HCT116 (cell line): ENCODE measurements around the gene MDP1. TPM values are rescaled to one million over a fixed set of nuclear protein-coding genes. Genes with fewer than 3 reads are reported as not detected.

Source experiments
- ATAC-seq: fragments of 200-7000 bp; cut with Tn5 transposase; 2 replicates; pipeline ENCODE4 v1.9.1; 2020; ENCODE audit warnings: mild to moderate bottlenecking, moderate library complexity
- BruUV-seq: library from RNA; stranded (reverse); fragments of 400-500 nt; replicated peaks from 2 replicates; lab custom pipeline; 2021; lab: Mats Ljungman, UMichigan
- CTCF ChIA-PET: fragments of 300-600 bp; sonication (Branson Sonifier 250); formaldehyde crosslinking; loops from one replicate; lab custom pipeline; 2021; ENCODE audit warnings: antibody characterized with exemption; lab: Charles Lee
- POLR2A ChIA-PET: fragments of 300-600, 350-600 bp; sonication (Branson Sonifier 250); formaldehyde crosslinking; loops from one replicate; lab custom pipeline; 2021; ENCODE audit warnings: antibody characterized with exemption; lab: Charles Lee
- RAD21 ChIA-PET, 2 experiments: fragments of 300-600 bp; sonication (Branson Sonifier 250); formaldehyde crosslinking; loops; one replicate each; lab custom pipeline; 2023; ENCODE audit warnings: low total read pairs in 2 of 2; ENCODE audit not compliant: uncharacterized antibody in 2 of 2, unreplicated experiment in 2 of 2, low non-redundant PET in 1 of 2; lab: Charles Lee
- DNase-seq: peaks from one replicate; pipeline ENCODE4 v3.0.0-alpha.2; 2010; ENCODE audit warnings: low read depth, low spot score
- H2AFZ ChIP-seq: fragments of 200-600 bp; shearing (Covaris generic), sonication (generic); 2 replicates; pipeline ENCODE4 v1.6.1; 2017; ENCODE audit warnings: low read depth, mixed run types, mixed read lengths, antibody characterized with exemption, low read length; ENCODE audit not compliant: poor library complexity, severe bottlenecking
- H3K27ac ChIP-seq: 2 replicates; pipeline ENCODE4 v1.5.1; 2012; ENCODE audit warnings: low read depth, low read length
- H3K27me3 ChIP-seq: fragments of 200-600 bp; sonication (generic); 2 replicates; pipeline ENCODE4 v1.6.1; 2016; ENCODE audit warnings: mixed run types, low read length, mixed read lengths; ENCODE audit not compliant: insufficient read depth
- H3K36me3 ChIP-seq, 2 experiments: fragments of 200-500 bp in 1 of 2; fragments of 200-600 bp in 1 of 2; sonication (Bioruptor generic) in 1 of 2; sonication (generic) in 1 of 2; 2 replicates each; pipeline versions ENCODE4 v1.5.1 to v1.6.1; 2014 to 2016; ENCODE audit warnings: low read length in 2 of 2, inconsistent platforms in 1 of 2, mixed read lengths in 1 of 2, mixed run types in 1 of 2; ENCODE audit not compliant: insufficient read depth in 2 of 2, control insufficient read depth in 1 of 2
- H3K4me1 ChIP-seq, 2 experiments: fragments of 200-600 bp in 1 of 2; sonication (generic) in 1 of 2; 2 replicates each; pipeline versions ENCODE4 v1.5.1 to v1.6.1; 2012 to 2017; ENCODE audit warnings: low read length in 2 of 2, inconsistent platforms in 1 of 2, mild to moderate bottlenecking in 1 of 2, mixed read lengths in 1 of 2, mixed run types in 1 of 2, moderate library complexity in 1 of 2; ENCODE audit not compliant: insufficient read depth in 2 of 2, control insufficient read depth in 1 of 2
- H3K4me2 ChIP-seq: fragments of 200-600 bp; sonication (generic); 2 replicates; pipeline ENCODE4 v1.6.1; 2017; ENCODE audit warnings: mixed run types, low read length, mixed read lengths
- H3K4me3 ChIP-seq, 2 experiments: fragments of 200-600 bp in 1 of 2; sonication (generic) in 1 of 2; replicated peaks in 1 of 2; 2 replicates each; pipeline ENCODE4 v1.5.1; 2011 to 2016; ENCODE audit warnings: low read length in 2 of 2, control low read depth in 1 of 2, low read depth in 1 of 2, mild to moderate bottlenecking in 1 of 2, mixed read lengths in 1 of 2, mixed run types in 1 of 2
- H3K79me2 ChIP-seq: fragments of 200-600 bp; sonication (generic); 2 replicates; pipeline ENCODE4 v1.6.1; 2017; ENCODE audit warnings: mild to moderate bottlenecking, mixed run types, low read length, moderate library complexity, mixed read lengths; ENCODE audit not compliant: insufficient read depth
- H3K9ac ChIP-seq: fragments of 200-600 bp; sonication (generic); 2 replicates; pipeline ENCODE4 v1.6.1; 2016; ENCODE audit warnings: low read length, mixed read lengths
- H3K9me2 ChIP-seq: fragments of 200-600 bp; sonication (generic), shearing (Covaris generic); 2 replicates; pipeline ENCODE4 v1.6.1; 2017; ENCODE audit warnings: mixed run types, mild to moderate bottlenecking, moderate library complexity; ENCODE audit not compliant: insufficient read depth
- H3K9me3 ChIP-seq, 2 experiments: fragments of 200-500 bp in 1 of 2; fragments of 200-600 bp in 1 of 2; sonication (Bioruptor generic) in 1 of 2; sonication (generic) in 1 of 2; 2 replicates each; pipeline ENCODE4 v1.6.1; 2014 to 2017; ENCODE audit warnings: low read length in 2 of 2, mixed read lengths in 2 of 2, inconsistent platforms in 1 of 2, low read depth in 1 of 2, mild to moderate bottlenecking in 1 of 2, mixed run types in 1 of 2, moderate library complexity in 1 of 2; ENCODE audit not compliant: control insufficient read depth in 1 of 2, insufficient read depth in 1 of 2
- H4K20me1 ChIP-seq: fragments of 200-600 bp; sonication (generic), shearing (Covaris generic); 2 replicates; pipeline ENCODE4 v1.6.1; 2017; ENCODE audit warnings: mixed run types, mild to moderate bottlenecking, moderate library complexity; ENCODE audit not compliant: insufficient read depth
- EGR1 ChIP-seq: IDR thresholded peaks from 2 replicates; pipeline ENCODE4 v1.6.1; 2012; ENCODE audit warnings: low read depth
- EZH2 ChIP-seq: fragments of 200-600 bp; sonication (generic); IDR thresholded peaks from 2 replicates; pipeline ENCODE4 v1.6.1; 2017; ENCODE audit warnings: antibody characterized with exemption, mixed run types
- JUND ChIP-seq: IDR thresholded peaks from 2 replicates; pipeline ENCODE4 v1.6.1; 2012
- MAX ChIP-seq: IDR thresholded peaks from 2 replicates; pipeline ENCODE4 v1.6.1; 2012
- POLR2A ChIP-seq: IDR thresholded peaks from 2 replicates; pipeline ENCODE4 v1.7.0; 2011; ENCODE audit warnings: borderline replicate concordance; ENCODE audit not compliant: insufficient read depth, insufficient read length; ENCODE audit errors: extremely low read depth
- SP1 ChIP-seq: IDR thresholded peaks from 2 replicates; pipeline ENCODE4 v1.6.1; 2012; ENCODE audit warnings: low read depth
- SRF ChIP-seq: IDR thresholded peaks from 2 replicates; pipeline ENCODE4 v1.6.1; 2012; ENCODE audit warnings: low read depth
- YY1 ChIP-seq: IDR thresholded peaks from 2 replicates; pipeline ENCODE4 v1.6.1; 2011; ENCODE audit warnings: low read length, low read depth, moderate library complexity, mild to moderate bottlenecking; ENCODE audit not compliant: insufficient replicate concordance; ENCODE audit errors: extremely low read depth
- ZNF274 ChIP-seq: fragments of 200-500 bp; sonication (Bioruptor generic); IDR thresholded peaks from 2 replicates; pipeline ENCODE4 v1.6.1; 2014; ENCODE audit warnings: mild to moderate bottlenecking, low read depth, low read length, inconsistent platforms
- intact Hi-C: fragments of 100-400 bp; cut with micrococcal nuclease; formaldehyde crosslinking; loops from 2 replicates; pipeline ENCODE4 v1.10.0; 2022
- total RNA-seq: library from RNA; stranded (reverse); gene quantifications from one replicate; pipeline ENCODE4 v1.2.1, GENCODE V29; 2021; ENCODE audit not compliant: unreplicated experiment

Gene MDP1
- total RNA-seq, 1 experiment from 2014 or later = 15.9 TPM

GRCh38 chr14:24253936-24254335 is 38.1 kb upstream of the MDP1 start:
- Histone ChIP-seq H3K27ac (no peak overlapping the region), H4K20me1 (no peaks in the 10 kb centered on the region), H2AFZ (no peak overlapping the region), H3K36me3 (no peaks in the 10 kb centered on the region; a peak in 1 of 4 replicates), H3K9me2 (no peaks in the 10 kb centered on the region), H3K9me3 (no peaks in the 10 kb centered on the region), H3K4me2 (no peak overlapping the region), H3K4me1 (peaks cover 4 to 8% of the 10 kb centered on the region in 2 experiments), H3K9ac (no peak overlapping the region), H3K27me3 (no peaks in the 10 kb centered on the region), H3K79me2 (no peaks in the 10 kb centered on the region), H3K4me3 (no peak overlapping the region)
- DNase-seq = no peak
- ChIA-PET RAD21 (no interaction called here), POLR2A (no interaction called here), CTCF (no interaction called here)
- TF ChIP-seq EGR1 (no peak), YY1 (no peak), ZNF274 (no peak), POLR2A (no peak), JUND (no peak), SP1 (no peak), EZH2 (no peak), SRF (no peak), MAX (no peak)
- no TSS peak for BruUV-seq
- intact Hi-C loops = no loop called here
- no peak for ATAC-seq

GRCh38 chr14:24252289-24253124 is 36.6 kb upstream of the MDP1 start:
- Histone ChIP-seq H3K9me3 (no peaks in the 10 kb centered on the region), H3K27ac (no peak overlapping the region), H3K4me3 (no peak overlapping the region), H2AFZ (no peak overlapping the region), H3K4me2 (no peak overlapping the region), H3K4me1 (peaks cover 0 to 5% of the 10 kb centered on the region in 2 experiments; a peak in 1 of 4 replicates), H4K20me1 (no peaks in the 10 kb centered on the region), H3K9me2 (no peaks in the 10 kb centered on the region), H3K79me2 (no peaks in the 10 kb centered on the region), H3K36me3 (no peaks in the 10 kb centered on the region; a peak in 1 of 4 replicates), H3K27me3 (no peaks in the 10 kb centered on the region), H3K9ac (no peak overlapping the region)
- intact Hi-C loops = no loop called here
- DNase-seq (no peak), ATAC-seq (no peak)
- TF ChIP-seq ZNF274 (no peak), POLR2A (no peak)
- RAD21 ChIA-PET = no interaction called here
- POLR2A ChIA-PET = interaction anchor here (1.0 kb wide), 1 partner anchor 19 kb away, joined by 3 read pairs; the partner anchor contains the start of gene RABGGTA
- no TSS peak for BruUV-seq
- CTCF ChIA-PET = interaction anchor here (1.7 kb wide), 1 partner anchor 10 kb away, joined by 9 read pairs; the partner anchor contains the start of gene TINF2
